ENCODE measurements around the gene MARCHF11. TPM values are rescaled to one million over a fixed set of nuclear protein-coding genes. Genes with fewer than 3 reads are reported as not detected.
A peak's percentile ranks its signal among the peaks of the same experiment; 100 is the strongest.

The MARCHF11 gene
- total RNA-seq, 1 experiment from 2014 or later, result 0.37 TPM

DNA sequence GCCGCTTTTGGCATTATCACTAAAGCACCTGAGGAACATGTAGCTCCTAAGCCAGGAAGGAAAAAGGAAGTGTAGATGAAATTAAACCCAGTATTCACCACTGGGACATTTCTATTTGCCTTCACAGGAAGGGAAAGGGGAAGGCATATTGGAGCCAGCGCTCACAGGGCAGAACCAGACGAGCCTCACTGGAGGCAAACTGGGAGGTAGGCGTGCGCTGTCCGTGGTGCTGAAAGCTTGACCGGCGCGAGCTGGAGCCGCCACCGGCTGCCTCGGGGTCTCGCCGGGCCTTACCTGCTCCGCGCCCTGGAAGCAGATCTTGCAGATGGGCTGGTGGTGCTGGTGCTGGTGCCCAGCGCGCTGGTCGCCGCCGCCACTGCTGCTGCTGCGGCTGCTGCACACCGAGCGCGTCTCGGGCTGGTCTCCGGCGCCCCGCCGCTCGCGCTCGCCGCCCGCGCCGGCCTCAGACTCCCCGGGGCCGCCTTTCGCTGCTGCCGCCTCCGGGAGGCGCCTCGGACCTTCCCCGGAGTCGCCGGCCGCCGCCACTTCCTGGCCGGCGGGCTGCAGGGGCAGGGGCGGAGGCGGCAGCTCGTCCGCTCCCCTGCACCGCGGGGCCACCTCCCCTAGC, 732 bp downstream of the MARCHF11 start:
- no CpG with 5 or more reads among the region's 57 CpGs for WGBS (ENCODE audit: extremely low coverage, insufficient read length, low lambda C conversion rate)
- H3K9ac ChIP-seq (ENCODE audit: extremely low read depth, insufficient read length, low read length), result no peak overlapping the region
- H4K8ac ChIP-seq (replicated peaks; ENCODE audit: insufficient read length, low read depth, low read length), result no peak overlapping the region

More for the DNA sequence above, 732 bp downstream of the MARCHF11 start:
- Histone ChIP-seq H3K4me1 (ENCODE audit: insufficient read depth, low read length) (no peaks in the 10 kb centered on the region), H3K79me1 (ENCODE audit: insufficient read depth, low read depth, low read length, poor library complexity, severe bottlenecking) (no peaks in the 10 kb centered on the region), H2AFZ (ENCODE audit: low read length) (no peak overlapping the region), H2BK12ac (ENCODE audit: insufficient read length, low read depth, low read length) (no peak overlapping the region), H3K4ac (ENCODE audit: low read depth, low read length) (no peak overlapping the region), H3K18ac (ENCODE audit: insufficient read length, low read depth, low read length) (no peak overlapping the region), H3T11ph (ENCODE audit: low read length) (no peak overlapping the region), H3K23ac (ENCODE audit: insufficient read length, low read depth, low read length) (no peak overlapping the region), H4K91ac (ENCODE audit: insufficient read length, low read depth, low read length) (no peak overlapping the region), H4K20me1 (ENCODE audit: control insufficient read depth, insufficient read depth, insufficient read length) (no peaks in the 10 kb centered on the region), H3K14ac (ENCODE audit: insufficient read depth, low read length) (no peak overlapping the region), H2BK15ac (ENCODE audit: low read depth, low read length) (no peak overlapping the region), H4K5ac (ENCODE audit: insufficient read length, low read depth, low read length) (no peak overlapping the region), H2BK120ac (ENCODE audit: low read depth, low read length, poor library complexity, severe bottlenecking) (no peak overlapping the region), H3K9me3 (ENCODE audit: control insufficient read depth, low read depth, low read length) (no peaks in the 10 kb centered on the region), H3K23me2 (ENCODE audit: insufficient read length, low read depth, low read length, poor library complexity, severe bottlenecking) (peaks cover 6% of the 10 kb centered on the region), H2AK5ac (ENCODE audit: insufficient read length, low read length) (no peak overlapping the region), H2BK5ac (ENCODE audit: insufficient read length, low read length) (no peak overlapping the region), H3K27me3 (ENCODE audit: insufficient read depth, low read length) (peaks cover 19% of the 10 kb centered on the region; the same call in 1 of the 2 replicates), H3K79me2 (ENCODE audit: insufficient read depth, low read length) (no peaks in the 10 kb centered on the region), H3K56ac (ENCODE audit: insufficient read length, low read depth, low read length) (no peak overlapping the region), H2BK20ac (ENCODE audit: low read depth, low read length, poor library complexity, severe bottlenecking) (no peak overlapping the region), H3K4me2 (ENCODE audit: insufficient read depth, insufficient read length, low read length) (peak overlapping the region; percentile 24), H3K27ac (ENCODE audit: insufficient read length, low read depth, low read length) (no peak overlapping the region)
- Mint-ChIP-seq H3K9me3 (no peaks in the 10 kb centered on the region; a peak in 2 of 5 replicates), H3K27me3 (ENCODE audit: low read depth) (peaks cover 55% of the 10 kb centered on the region), H3K4me1 (peaks cover 6 to 7% of the 10 kb centered on the region in 2 experiments; a peak in 3 of 4 replicates), H3K4me3 (peak overlapping the region; percentile 39 to 78), H3K36me3 (ENCODE audit: insufficient read depth in 1 of 3, low read depth in 3 of 3) (peaks cover 0 to 3% (median 0%) of the 10 kb centered on the region in 3 experiments; a peak in 1 of 7 replicates), H3K27ac (no peak overlapping the region)
- TF ChIP-seq, protein P1, sequence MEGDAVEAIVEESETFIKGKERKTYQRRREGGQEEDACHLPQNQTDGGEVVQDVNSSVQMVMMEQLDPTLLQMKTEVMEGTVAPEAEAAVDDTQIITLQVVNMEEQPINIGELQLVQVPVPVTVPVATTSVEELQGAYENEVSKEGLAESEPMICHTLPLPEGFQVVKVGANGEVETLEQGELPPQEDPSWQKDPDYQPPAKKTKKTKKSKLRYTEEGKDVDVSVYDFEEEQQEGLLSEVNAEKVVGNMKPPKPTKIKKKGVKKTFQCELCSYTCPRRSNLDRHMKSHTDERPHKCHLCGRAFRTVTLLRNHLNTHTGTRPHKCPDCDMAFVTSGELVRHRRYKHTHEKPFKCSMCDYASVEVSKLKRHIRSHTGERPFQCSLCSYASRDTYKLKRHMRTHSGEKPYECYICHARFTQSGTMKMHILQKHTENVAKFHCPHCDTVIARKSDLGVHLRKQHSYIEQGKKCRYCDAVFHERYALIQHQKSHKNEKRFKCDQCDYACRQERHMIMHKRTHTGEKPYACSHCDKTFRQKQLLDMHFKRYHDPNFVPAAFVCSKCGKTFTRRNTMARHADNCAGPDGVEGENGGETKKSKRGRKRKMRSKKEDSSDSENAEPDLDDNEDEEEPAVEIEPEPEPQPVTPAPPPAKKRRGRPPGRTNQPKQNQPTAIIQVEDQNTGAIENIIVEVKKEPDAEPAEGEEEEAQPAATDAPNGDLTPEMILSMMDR (conservative IDR thresholded peaks at IDR 0.05), result peak; percentile 29; the same call in 1 of the 3 replicates
- DNase-seq, result peak; percentile 92
